Measurements from ENCODE around the gene ERICH6B.

DNA sequence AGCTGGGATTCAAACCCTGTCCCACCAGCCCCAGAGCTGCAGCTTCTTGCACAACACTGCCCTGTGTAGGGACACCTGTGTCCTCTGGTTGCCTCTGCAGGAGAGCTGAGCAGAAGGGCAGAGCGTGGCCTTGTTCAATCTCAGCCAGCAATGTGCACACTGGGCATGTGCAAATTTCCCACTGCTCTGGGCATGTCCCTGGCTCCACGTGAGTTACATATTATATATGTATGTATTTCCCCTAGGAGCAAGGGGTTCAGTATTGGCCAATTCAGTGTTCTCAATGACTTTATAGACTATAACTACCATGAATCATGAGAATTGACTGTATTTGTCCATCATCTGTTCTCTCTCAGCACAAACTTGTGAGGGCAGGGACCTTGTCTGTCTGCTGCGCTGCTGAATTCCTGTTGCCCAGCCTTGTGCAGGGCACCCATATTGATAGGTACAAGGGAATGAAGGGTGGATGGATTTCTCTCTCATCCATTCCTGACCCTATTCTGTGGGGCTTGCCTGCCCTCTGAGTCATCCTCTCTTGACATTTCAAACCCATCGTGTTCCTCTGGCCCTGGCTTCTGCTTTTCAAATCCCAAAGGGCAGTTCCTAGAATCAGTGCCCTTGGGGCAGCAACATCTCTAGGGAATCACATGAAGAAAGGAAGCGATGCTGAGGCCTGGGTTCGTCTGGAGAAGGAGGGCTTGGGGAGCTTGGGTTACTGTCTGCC is 69.7 kb downstream of the ERICH6B start:
- TF ChIP-seq, protein P1, sequence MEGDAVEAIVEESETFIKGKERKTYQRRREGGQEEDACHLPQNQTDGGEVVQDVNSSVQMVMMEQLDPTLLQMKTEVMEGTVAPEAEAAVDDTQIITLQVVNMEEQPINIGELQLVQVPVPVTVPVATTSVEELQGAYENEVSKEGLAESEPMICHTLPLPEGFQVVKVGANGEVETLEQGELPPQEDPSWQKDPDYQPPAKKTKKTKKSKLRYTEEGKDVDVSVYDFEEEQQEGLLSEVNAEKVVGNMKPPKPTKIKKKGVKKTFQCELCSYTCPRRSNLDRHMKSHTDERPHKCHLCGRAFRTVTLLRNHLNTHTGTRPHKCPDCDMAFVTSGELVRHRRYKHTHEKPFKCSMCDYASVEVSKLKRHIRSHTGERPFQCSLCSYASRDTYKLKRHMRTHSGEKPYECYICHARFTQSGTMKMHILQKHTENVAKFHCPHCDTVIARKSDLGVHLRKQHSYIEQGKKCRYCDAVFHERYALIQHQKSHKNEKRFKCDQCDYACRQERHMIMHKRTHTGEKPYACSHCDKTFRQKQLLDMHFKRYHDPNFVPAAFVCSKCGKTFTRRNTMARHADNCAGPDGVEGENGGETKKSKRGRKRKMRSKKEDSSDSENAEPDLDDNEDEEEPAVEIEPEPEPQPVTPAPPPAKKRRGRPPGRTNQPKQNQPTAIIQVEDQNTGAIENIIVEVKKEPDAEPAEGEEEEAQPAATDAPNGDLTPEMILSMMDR (IDR thresholded peaks at IDR 0.05; ENCODE audit: insufficient read depth, low read length, poor library complexity, severe bottlenecking), result no peak
- TF ChIP-seq EZH2phosphoT487 (conservative IDR thresholded peaks at IDR 0.05; ENCODE audit: low read length), result no peak

All from SU-DHL-6 (cell line).